ENCODE measurements around the gene INO80B. TPM values are rescaled to one million over a fixed set of nuclear protein-coding genes. Genes with fewer than 3 reads are reported as not detected.

INO80B gene
- total and polyA plus RNA-seq, 9 of the 15 experiments (the other 6 are each of a cell fraction or from before 2014, with no cell fraction given): 0.41 to 22.6 (median 9.0) TPM

GRCh38 chr2:74458132-74458937 lies 3.4 kb downstream of the INO80B start, which contains the start of gene WBP1 (continued):
- no peak for TF ChIP-seq ARID4B (CRISPR knock-in tag; IDR thresholded peaks at IDR 0.05)
- TF ChIP-seq ZNF407 (IDR thresholded peaks at IDR 0.05; ENCODE audit: low read depth): no peak
- no peak for TF ChIP-seq MCM5 (IDR thresholded peaks at IDR 0.05; ENCODE audit: low read depth)
- TF ChIP-seq ZBTB11 (CRISPR knock-in tag; IDR thresholded peaks at IDR 0.05): peak in 2 of 3 experiments; percentile 37 to 84; a peak in 3 of 6 replicates
- peak; percentile 77; the same call in 1 of the 2 replicates for TF ChIP-seq FOXJ2 (tag; IDR thresholded peaks at IDR 0.05)
- TF ChIP-seq CEBPG (CRISPR knock-in tag; IDR thresholded peaks at IDR 0.05): no peak
- no peak for TF ChIP-seq CEBPG (tag; conservative IDR thresholded peaks at IDR 0.05 in 1 of 2, IDR thresholded peaks at IDR 0.05 in 1 of 2)

All from K562 (cell line).